HG02840 (cell line): Measurements from ENCODE around the gene CPNE9.

ENCODE experiments used
- ATAC-seq: cut with Tn5 transposase; IDR thresholded peaks from one replicate; pipeline ENCODE4 v1.9.1; 2021; ENCODE audit warnings: mild to moderate bottlenecking, moderate library complexity, moderate number of reproducible peaks; ENCODE audit not compliant: unreplicated experiment, low FRiP score

CPNE9 gene

GRCh38 chr3:9744162-9744561 is 40.5 kb downstream of the CPNE9 start:
- no peak for ATAC-seq

DNA sequence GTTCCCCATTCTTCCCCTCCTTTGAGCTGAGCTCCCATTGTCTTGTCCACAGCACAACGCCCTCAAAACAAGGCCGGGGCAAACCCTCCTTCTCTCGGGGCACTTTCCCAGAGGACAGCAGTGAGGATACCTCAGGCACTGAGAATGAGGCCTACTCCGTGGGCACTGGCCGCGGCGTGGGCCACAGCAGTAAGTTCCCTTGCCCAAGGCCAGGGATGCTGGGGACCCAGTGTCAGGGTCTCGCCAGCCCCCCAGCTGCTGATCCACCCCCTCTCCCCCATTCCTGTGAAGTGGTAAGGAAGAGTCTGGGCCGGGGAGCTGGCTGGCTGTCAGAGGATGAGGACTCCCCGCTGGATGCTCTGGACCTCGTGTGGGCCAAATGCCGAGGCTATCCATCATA is 41.9 kb downstream of the CPNE9 start:
- ATAC-seq: no peak

- no peak for ATAC-seq
These were observed 42.7 kb downstream of the CPNE9 start for GRCh38 chr3:9746330-9746729.

DNA sequence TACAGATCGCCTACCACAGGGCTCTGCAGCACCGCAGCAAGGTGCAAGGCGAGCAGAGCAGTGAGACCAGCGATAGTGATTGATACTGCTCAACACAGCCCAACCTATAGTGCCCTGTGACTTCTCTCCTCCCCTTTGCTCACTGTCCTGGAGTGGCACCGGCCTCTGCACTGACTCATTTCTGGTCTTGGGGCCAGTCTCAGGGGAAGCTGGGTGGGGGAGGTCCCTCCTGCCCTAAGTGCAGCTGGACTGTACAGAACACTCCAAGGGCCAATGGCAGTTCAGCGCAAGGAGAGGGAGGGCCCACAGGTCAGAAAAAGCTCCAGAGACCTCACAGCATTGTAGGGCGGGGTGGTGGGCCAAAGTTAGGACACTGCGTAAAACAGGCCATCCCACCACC is 43.6 kb downstream of the CPNE9 start:
- no peak for ATAC-seq

DNA sequence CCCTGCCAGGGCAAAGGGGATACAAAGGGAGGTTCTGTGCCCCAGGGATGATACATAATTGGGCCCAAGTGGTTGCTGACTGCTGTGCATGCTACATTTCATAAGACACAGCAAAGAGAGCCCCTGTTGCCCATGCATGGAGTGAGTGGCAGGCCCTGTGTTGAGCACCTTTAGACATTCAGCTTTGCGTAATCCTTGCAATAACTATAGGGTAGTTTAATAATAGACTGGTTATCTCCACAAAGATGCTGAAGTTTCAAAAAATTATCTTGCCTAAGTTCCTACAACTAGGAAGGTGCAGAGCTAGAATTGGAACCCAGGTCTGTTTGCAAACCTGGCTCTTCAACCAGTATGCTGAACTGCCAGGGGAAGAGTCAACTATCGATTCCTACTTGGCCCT is 44.4 kb downstream of the CPNE9 start:
- ATAC-seq: no peak

GRCh38 chr3:9749296-9749644 is 45.6 kb downstream of the CPNE9 start:
- ATAC-seq: no peak

- ATAC-seq: peak; percentile 90
These were observed 46.3 kb downstream of the CPNE9 start, which contains the start of gene OGG1 for GRCh38 chr3:9749645-9750555. Gene OGG1, plus strand, starts transcription at chr3:9749952. Its CDS starts 335 bp downstream, at chr3:9750287.

GRCh38 chr3:9750556-9751411 is 47.2 kb downstream of the CPNE9 start:
- no peak for ATAC-seq

DNA sequence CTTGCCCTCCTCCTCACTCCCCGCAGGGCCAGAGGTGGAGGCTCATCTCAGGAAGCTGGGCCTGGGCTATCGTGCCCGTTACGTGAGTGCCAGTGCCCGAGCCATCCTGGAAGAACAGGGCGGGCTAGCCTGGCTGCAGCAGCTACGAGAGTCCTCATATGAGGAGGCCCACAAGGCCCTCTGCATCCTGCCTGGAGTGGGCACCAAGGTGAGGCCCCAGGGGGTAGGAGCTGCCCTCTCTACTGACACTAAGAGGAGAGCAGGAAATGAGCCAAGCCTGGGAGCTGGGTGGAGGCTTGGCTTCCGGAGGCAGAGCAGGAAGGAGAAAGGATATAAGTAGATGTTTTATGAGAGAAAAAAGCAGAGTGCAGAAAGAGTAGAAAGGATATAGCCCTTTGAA is 51.0 kb downstream of the CPNE9 start:
- ATAC-seq: no peak

DNA sequence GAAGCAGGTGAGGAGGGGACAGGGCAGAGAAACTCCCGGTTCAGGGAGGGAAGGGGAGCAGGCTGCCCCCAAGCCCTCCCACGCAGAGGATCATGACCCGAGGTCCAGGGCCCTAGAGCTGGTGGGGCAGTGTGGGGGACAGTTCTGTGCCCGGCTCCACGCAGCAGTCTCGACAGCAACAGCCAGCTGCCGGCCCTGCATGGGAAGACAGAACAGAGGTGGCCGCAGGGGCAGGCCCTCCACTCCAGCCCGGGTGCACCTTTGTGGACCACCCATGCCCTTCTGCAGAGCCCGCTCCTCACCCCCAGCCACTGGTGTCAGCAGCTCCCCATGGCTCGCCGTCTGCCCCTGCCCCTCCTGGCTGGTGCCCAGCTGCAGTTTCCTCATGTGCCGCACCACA is 53.8 kb downstream of the CPNE9 start:
- no peak for ATAC-seq

DNA sequence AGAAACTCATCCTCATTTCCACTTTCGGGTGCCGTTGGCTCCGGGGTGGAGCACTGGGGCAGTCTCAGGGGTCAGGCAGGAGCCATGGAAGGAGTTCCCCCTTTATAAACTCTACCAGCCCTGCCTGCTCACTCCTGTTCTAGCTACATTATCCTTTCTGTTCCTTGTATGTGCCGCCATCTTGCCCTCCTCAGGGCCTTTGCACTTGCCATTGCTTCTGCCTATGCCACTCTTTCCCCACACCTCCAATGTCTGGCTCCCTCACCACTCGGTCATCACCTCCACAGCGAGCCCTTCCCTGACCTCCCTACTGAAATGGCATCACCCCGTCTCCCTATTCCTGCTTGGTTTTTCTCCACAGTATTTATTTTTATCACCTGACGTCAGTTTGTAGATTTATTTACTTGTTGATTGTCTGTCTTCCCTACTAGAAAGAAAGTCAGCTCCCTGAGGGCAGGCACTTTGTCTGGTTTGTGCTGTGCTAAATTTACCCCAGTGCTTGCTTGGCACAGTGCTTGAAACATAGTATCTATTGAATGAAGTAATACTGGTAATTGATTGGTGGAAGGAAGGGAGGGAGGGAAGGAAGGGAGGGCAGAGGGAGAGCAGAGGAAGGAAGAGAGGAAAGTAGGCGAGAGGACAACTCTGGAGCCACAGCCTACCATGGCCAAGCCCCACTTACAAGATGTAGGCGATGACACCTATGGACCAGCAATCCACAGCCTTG is 57.3 kb downstream of the CPNE9 start:
- no peak for ATAC-seq

DNA sequence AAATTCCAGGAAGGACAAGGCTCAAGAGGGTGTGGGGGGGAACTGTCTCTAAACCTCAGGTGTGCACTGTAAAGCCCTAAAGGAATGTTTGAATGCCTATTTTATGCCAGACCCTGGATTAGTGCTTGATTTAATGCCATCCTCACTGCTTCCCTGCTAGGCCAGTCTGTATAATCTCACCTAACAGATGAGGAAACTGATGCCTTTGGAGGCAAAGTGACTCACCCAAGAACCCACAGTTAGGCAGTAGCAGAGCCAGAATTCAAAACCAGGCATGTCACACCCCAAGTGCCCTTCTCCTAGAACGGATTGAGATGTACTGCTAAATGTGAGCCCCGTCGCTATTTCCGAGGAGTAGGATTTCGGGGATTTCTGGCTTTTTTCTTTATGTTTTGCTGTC is 58.3 kb downstream of the CPNE9 start:
- no peak for ATAC-seq

- ATAC-seq: no peak
These were observed 59.2 kb downstream of the CPNE9 start for GRCh38 chr3:9762871-9763270.

GRCh38 chr3:9765865-9766264 is 62.2 kb downstream of the CPNE9 start:
- no peak for ATAC-seq

- ATAC-seq: no peak
These were observed 63.8 kb downstream of the CPNE9 start for GRCh38 chr3:9767418-9767817.

GRCh38 chr3:9768141-9768775 is 64.6 kb downstream of the CPNE9 start:
- no peak for ATAC-seq

DNA sequence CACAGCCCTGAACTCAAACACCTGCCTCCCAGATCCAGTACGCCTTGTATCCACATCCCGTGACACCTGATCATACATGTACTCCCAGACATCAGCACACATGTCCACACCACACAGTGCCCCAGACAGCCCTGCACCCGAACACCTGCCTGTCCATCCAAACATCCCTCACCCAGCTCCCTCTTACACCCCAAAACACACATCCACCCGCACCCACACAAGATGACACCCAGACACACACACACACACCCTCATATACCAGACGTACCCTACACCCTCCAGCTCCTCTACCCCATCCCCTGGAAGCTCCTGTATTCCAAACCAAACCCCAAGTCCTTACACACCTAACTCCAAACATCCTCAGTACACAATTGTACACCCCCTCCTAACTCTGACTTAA is 65.4 kb downstream of the CPNE9 start:
- ATAC-seq: no peak

- ATAC-seq: peak; percentile 64
These were observed 66.0 kb downstream of the CPNE9 start, which contains the start of gene CAMK1 for GRCh38 chr3:9769426-9770275. Gene CAMK1, minus strand, starts transcription at chr3:9769947. Its CDS starts 2,198 bp downstream, at chr3:9767749.

GRCh38 chr3:9770276-9770812 is 66.7 kb downstream of the CPNE9 start:
- ATAC-seq: no peak
